Measurements from ENCODE around the gene FES. TPM values are rescaled to one million over a fixed set of nuclear protein-coding genes. Genes with fewer than 3 reads are reported as not detected.
"Not testable (repeated sequence)": the region's sequence is repeated elsewhere in the genome, so short reads cannot be mapped to it uniquely, and the experiment has no call there.

Gene FES
- total RNA-seq, 1 donor from 2014 or later, result 33.7 TPM

DNA sequence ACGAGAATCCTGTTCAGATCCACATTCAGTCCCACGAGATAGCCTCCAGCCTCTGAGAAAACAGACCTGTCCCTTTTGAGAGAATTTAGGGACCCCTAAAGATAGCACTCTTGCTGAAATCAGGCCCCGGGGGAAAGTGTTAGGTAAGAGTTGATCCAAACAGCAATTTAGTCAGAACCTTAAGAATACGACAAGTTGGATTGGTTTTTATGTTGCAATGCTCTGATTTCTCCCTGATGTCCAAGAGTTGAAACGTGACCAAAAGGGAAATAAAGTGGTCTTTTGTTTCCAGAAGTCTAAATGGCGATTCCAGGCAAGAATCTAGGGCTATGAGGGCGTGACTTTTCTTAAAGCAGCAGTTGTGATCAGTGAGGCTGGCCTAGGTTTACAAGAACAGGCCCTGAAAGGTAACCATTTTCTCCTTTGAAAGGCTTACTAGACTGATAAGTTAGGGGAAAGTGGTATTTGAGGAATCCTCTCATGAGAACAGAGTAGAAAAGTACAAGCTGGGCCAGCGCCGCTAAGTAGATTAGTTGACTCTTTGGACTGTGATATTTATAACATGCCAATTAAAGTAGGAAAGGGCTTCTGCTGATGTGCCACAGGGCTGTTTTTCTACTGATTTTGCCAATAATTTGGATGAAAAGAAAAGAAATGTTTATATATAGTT is 23.7 kb downstream of the FES start:
- H3K9me3 Mint-ChIP-seq, result no peaks in the 10 kb centered on the region
- H3K36me3 Mint-ChIP-seq (ENCODE audit: low read depth), result peaks cover 62% of the 10 kb centered on the region
- no peak overlapping the region for H3K27ac Mint-ChIP-seq
- H3K4me1 Mint-ChIP-seq, result peaks cover 14% of the 10 kb centered on the region
- DNase-seq, result no peak
- no peak overlapping the region for H3K4me3 Mint-ChIP-seq
- intact Hi-C loops (cut with micrococcal nuclease), result no loop called here
- no peaks in the 10 kb centered on the region for H3K27me3 Mint-ChIP-seq

DNA sequence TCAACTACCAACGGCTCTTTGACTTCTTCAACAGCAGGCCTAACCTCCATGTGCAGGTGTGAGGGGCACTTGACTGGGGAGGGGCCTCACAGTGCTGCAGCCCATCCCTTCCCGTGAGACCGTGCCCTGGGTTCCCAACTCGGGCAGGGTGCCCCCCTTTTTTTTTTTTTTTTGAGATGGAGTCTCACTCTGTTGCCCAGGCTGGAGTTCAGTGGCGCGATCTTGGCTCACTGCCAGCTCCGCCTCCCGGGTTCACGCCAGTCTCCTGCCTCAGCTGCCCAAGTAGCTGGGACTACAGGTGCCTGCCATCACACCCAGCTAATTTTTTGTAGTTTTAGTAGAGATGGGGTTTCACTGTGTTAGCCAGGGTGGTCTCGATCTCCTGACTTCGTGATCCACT is 25.1 kb downstream of the FES start:
- H3K4me1 Mint-ChIP-seq; H3K9me3 Mint-ChIP-seq; intact Hi-C loops (cut with micrococcal nuclease); H3K4me3 Mint-ChIP-seq; DNase-seq; H3K27ac Mint-ChIP-seq; H3K27me3 Mint-ChIP-seq: not testable (repeated sequence)
- peaks cover 74% of the 10 kb centered on the region for H3K36me3 Mint-ChIP-seq (ENCODE audit: low read depth)

DNA sequence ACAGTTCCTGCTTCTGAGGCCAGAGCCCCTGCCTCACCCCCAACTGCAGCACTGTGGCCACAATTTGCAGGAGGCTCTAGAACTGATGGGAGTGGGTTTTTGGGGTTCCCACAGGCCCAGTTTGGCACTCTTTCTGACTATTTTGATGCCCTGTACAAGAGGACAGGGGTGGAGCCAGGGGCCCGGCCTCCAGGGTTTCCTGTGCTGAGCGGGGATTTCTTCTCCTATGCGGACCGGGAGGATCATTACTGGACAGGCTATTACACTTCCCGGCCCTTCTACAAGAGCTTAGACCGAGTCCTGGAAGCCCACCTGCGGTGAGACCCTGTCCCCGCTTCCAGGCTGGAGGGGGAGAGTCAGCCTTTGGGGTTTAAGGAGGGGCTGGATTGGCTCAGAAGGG is 25.7 kb downstream of the FES start:
- no peak overlapping the region for H3K27ac Mint-ChIP-seq
- DNase-seq, result no peak
- no peak overlapping the region for H3K4me3 Mint-ChIP-seq
- H3K36me3 Mint-ChIP-seq (ENCODE audit: low read depth), result peaks cover 76% of the 10 kb centered on the region
- no peaks in the 10 kb centered on the region for H3K27me3 Mint-ChIP-seq
- intact Hi-C loops (cut with micrococcal nuclease), result no loop called here
- H3K4me1 Mint-ChIP-seq, result peaks cover 9% of the 10 kb centered on the region
- H3K9me3 Mint-ChIP-seq, result no peaks in the 10 kb centered on the region

DNA sequence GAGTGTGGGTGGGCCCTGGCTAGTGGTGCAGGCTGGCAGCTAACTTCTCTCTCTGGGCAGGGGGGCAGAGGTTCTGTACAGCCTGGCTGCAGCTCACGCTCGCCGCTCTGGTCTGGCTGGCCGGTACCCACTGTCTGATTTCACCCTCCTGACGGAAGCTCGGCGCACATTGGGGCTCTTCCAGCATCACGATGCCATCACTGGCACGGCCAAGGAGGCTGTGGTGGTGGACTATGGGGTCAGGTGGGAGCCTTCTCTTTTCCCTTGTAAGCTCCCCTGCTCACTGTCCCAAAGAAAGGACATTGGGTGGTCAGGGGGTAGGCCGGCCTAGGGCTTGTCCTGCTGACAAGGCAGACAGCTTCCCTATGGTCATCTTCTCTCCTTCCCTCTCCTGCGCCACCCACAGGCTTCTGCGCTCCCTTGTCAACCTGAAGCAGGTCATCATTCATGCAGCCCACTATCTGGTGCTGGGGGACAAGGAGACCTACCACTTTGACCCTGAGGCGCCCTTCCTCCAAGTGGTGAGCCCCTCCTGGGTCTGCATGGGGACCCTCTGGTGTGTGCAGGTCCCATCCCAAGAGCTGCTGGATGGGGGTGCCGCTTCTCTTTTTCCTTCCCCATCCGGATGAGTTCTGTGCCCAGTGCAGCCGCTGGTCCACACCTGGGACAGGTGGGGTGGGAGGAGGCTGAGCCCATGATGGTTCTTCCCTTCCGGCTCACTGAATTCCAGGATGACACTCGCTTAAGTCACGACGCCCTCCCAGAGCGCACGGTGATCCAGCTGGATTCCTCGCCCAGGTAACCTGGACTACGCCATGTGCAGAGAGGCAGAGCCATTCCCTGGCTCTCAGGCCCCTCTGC is 26.4 kb downstream of the FES start:
- Mint-ChIP-seq H3K27me3 (no peaks in the 10 kb centered on the region), H3K27ac (no peak overlapping the region), H3K9me3 (no peaks in the 10 kb centered on the region), H3K4me1 (peaks cover 5% of the 10 kb centered on the region), H3K4me3 (no peak overlapping the region), H3K36me3 (ENCODE audit: low read depth) (peaks cover 76% of the 10 kb centered on the region)
- DNase-seq, result no peak
- intact Hi-C loops (cut with micrococcal nuclease), result no loop called here

DNA sequence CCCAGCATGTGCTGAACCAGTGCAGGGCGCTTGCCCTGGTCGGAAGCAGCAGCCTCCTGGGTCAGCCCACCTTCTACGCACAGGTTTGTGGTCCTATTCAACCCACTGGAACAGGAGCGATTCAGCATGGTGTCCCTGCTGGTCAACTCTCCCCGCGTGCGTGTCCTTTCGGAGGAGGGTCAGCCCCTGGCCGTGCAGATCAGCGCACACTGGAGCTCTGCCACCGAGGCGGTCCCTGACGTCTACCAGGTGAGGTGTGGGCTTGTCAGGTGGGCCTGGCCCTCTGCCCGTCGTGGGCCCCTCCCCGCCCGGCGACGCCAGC is 27.0 kb downstream of the FES start:
- no peak overlapping the region for H3K27ac Mint-ChIP-seq
- no peaks in the 10 kb centered on the region for H3K9me3 Mint-ChIP-seq
- intact Hi-C loops (cut with micrococcal nuclease), result no loop called here
- DNase-seq, result no peak
- peaks cover 2% of the 10 kb centered on the region for H3K4me1 Mint-ChIP-seq
- H3K36me3 Mint-ChIP-seq (ENCODE audit: low read depth), result peaks cover 76% of the 10 kb centered on the region
- H3K27me3 Mint-ChIP-seq, result no peaks in the 10 kb centered on the region
- H3K4me3 Mint-ChIP-seq, result no peak overlapping the region

DNA sequence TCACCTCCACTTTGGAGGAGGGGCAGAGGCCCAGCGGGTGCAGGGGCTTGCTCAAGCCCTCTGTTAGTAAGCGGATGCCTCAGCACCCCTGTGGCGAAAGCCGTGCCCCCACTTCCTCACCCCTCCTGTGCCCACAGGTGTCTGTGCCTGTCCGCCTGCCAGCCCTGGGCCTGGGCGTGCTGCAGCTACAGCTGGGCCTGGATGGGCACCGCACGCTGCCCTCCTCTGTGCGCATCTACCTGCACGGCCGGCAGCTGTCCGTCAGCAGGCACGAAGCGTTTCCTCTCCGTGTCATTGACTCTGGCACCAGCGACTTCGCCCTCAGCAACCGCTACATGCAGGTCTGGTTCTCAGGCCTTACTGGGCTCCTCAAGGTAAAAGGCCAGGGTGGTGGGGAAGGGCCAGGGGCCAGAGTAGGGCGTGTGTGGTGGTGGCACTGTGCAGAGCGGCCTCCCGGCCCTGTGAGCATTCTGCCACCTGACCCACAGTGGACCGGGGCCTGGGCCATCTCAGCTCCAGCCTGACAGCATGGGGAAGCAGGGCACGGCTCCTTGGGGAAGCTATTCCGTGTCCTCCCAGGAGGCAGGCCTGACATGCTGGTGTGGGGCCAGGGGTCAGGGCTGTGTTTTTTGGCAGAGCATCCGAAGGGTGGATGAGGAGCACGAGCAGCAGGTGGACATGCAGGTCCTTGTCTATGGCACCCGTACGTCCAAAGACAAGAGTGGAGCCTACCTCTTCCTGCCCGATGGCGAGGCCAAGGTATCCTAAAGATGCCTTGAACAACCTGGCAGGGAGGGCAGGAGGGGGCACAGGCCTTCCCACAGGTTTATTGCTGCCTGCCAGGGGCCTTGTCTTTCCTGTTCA is 27.8 kb downstream of the FES start:
- Mint-ChIP-seq H3K36me3 (ENCODE audit: low read depth) (peaks cover 78% of the 10 kb centered on the region), H3K27ac (no peak overlapping the region), H3K27me3 (no peaks in the 10 kb centered on the region), H3K9me3 (no peaks in the 10 kb centered on the region), H3K4me3 (no peak overlapping the region), H3K4me1 (no peaks in the 10 kb centered on the region)
- intact Hi-C loops (cut with micrococcal nuclease), result no loop called here
- DNase-seq, result no peak

DNA sequence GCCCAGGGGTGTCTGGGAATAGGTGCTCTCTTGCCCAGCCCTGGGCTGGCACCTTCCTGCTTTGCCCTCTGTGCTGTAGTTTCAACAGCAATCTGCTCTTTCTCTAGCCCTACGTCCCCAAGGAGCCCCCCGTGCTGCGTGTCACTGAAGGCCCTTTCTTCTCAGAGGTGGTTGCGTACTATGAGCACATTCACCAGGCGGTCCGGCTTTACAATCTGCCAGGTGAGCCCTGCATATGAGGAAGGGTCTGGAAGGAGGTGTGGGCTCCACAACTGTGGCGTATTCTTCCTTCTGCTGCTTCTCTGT is 28.4 kb downstream of the FES start:
- no peaks in the 10 kb centered on the region for H3K27me3 Mint-ChIP-seq
- H3K4me1 Mint-ChIP-seq, result no peaks in the 10 kb centered on the region
- peaks cover 78% of the 10 kb centered on the region for H3K36me3 Mint-ChIP-seq (ENCODE audit: low read depth)
- intact Hi-C loops (cut with micrococcal nuclease), result no loop called here
- H3K4me3 Mint-ChIP-seq, result no peak overlapping the region
- no peaks in the 10 kb centered on the region for H3K9me3 Mint-ChIP-seq
- H3K27ac Mint-ChIP-seq, result no peak overlapping the region
- DNase-seq, result no peak

DNA sequence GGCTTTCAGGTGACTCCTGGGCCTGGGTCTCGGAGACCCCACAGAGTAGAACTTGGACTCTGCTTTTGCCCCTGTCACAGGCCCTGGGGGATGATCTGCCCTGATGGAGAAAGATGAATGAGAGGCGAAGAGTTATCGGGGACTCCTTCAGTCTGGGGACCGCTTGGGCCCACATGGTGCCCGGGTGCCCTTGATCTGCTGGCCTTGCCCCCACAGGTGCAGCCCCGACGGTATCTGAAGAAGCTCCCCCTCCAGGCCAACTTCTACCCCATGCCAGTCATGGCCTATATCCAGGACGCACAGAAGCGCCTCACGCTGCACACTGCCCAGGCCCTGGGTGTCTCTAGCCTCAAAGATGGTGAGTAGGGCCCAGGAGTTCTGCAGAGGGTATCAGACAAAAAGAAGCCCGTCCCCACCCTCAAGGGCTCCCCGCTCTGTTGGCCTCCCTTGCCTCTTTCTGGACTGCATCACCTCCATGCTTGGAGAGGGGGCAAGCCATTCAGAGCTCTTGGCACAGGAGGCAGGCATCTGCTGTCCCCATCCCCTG is 29.2 kb downstream of the FES start:
- Mint-ChIP-seq H3K36me3 (ENCODE audit: low read depth) (peaks cover 80% of the 10 kb centered on the region), H3K4me3 (no peak overlapping the region), H3K27me3 (no peaks in the 10 kb centered on the region), H3K27ac (no peak overlapping the region), H3K4me1 (no peaks in the 10 kb centered on the region), H3K9me3 (no peaks in the 10 kb centered on the region)
- intact Hi-C loops (cut with micrococcal nuclease), result no loop called here
- DNase-seq, result no peak

DNA sequence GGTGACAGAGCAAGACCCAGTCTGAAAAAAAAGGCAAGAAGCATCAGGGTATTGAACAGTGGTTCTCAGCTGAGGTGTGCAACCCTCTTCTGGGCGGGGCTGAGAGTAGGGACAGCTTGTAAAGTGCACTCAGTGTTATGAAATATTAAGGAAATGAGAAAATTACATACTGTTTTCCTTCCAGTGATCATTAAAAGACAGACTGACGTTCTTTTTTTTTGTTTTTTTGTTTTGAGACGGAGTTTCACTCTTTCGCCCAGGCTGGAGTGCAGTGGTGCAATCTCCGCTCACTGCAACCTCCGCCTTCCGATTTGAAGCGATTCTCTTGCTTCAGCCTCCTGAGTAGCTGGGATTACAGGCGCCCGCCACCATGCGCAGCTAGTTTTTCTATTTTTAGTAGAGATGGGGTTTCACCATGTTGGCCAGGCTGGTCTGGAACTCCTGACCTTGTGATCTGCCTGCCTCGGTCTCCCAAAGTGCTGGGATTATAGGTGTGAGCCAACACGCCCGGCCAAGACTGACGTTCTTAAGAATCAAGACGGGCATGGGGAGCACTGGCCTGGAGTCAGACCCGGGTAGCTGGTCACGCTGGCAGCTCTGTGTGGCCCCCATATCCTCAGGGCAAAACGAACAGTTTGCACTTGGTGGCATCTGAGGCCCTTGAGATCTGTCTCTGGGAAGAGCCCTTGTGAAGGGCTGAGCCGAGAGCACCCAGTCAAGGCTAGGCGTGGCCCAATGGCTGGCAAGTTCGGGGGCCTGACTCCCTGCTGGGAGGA is 30.2 kb downstream of the FES start:
- H3K36me3 Mint-ChIP-seq (ENCODE audit: low read depth), result peaks cover 78% of the 10 kb centered on the region
- H3K27me3 Mint-ChIP-seq, result no peaks in the 10 kb centered on the region
- H3K9me3 Mint-ChIP-seq, result no peaks in the 10 kb centered on the region
- intact Hi-C loops (cut with micrococcal nuclease), result no loop called here
- H3K27ac Mint-ChIP-seq, result no peak overlapping the region
- H3K4me1 Mint-ChIP-seq, result no peaks in the 10 kb centered on the region
- DNase-seq, result no peak
- H3K4me3 Mint-ChIP-seq, result no peak overlapping the region

DNA sequence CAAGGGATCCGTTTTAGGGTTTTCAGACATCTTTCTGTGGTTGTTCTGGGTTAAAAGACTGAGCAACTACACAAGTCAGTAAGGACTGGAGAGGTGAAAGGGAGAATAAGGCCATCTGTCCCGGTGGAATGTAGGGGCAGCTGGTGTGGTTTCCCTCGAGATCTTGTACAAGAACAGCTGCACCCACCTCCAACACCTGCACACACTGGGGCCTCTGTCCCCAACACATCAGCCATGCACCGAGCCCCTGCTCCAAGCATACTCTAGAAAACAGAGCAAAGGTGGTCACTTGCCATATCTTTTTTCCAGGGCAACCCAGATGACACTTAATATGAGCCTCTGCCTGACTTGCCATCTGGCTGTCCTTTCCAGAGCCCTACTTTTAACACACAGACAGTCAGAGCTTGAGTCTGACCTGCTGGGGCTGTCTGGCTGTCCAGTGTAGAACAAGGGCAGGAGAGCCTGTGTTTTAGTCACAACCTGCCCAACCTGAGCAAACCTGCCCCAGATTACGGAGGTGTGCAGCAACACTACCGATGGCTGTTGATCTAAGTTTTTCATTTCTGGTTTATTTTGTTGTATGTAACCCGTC is 31.0 kb downstream of the FES start:
- Mint-ChIP-seq H3K4me3 (no peak overlapping the region), H3K27me3 (no peaks in the 10 kb centered on the region), H3K27ac (no peak overlapping the region), H3K36me3 (ENCODE audit: low read depth) (peaks cover 86% of the 10 kb centered on the region), H3K4me1 (peaks cover 2% of the 10 kb centered on the region), H3K9me3 (no peaks in the 10 kb centered on the region)
- intact Hi-C loops (cut with micrococcal nuclease), result no loop called here
- DNase-seq, result no peak

DNA sequence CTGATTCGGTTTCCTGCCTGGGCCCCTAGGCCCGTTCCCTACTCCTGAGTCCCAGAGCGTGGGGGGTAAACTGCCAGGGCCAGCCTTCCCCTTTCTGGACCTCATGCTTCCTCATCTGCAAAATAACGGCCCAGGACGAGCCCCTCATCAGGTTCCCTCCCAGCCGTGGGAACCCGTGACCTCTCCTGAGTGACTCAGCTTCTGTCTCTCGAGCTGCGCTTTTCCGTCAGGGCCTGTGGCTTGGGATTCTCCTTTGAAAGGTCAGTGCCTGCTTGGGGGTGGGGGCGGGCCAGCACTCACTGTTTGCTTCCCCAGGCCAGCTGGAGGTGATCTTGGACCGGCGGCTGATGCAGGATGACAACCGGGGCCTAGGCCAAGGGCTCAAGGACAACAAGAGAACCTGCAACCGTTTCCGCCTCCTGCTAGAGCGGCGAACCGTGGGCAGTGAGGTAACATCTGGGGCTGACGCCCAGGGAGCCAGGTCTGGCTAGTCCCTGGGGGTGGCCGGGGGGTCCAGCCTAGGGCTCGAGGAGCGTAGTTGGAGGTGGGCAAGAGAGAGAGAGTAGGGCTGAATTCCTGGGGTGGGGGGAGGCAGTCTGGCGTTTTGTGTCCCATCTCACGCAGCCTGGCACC is 31.6 kb downstream of the FES start:
- no peak for DNase-seq
- Mint-ChIP-seq H3K36me3 (ENCODE audit: low read depth) (peaks cover 86% of the 10 kb centered on the region), H3K27me3 (no peaks in the 10 kb centered on the region), H3K4me1 (peaks cover 2% of the 10 kb centered on the region), H3K4me3 (no peak overlapping the region), H3K9me3 (no peaks in the 10 kb centered on the region), H3K27ac (no peak overlapping the region)
- intact Hi-C loops (cut with micrococcal nuclease), result no loop called here

DNA sequence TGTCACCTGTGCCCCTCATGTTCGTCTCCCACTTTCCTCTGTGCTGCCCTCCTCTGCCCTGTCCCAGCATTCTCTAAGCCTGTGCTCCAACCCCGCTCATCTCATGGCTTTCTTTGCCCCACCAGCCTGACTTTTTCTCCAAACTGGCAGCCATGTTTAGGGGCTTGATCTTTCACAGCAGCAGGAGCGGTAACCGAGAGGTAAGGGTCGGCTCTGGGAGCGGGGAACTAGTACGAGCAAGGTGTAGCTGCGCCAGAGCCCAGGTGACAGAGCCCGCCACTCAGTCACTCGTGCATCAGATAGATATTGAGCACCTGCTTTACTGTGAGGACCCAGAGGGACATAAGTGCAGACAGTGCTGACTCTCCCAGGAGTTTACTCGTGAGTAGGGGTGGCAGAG is 32.2 kb downstream of the FES start:
- no peak overlapping the region for H3K4me3 Mint-ChIP-seq

DNA sequence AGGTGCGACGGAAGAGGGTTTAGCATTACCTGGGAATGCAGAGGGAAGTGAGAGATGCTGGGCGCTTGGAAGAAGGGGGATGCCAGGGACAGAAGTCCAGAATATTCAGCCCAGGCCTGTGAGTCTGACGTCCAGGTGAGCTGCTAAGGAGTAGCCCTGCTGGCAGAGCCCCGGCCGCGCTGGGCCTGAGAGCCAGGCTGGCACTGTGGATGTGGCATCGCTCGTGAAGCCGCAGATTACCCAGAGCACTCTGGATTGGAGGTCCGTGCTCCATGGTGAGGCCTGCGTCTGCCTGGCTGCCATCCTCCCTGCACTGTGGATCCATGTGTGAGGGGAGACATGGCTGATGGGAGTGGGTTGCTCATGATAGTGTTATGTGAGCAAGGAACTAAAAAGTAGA is 33.3 kb downstream of the FES start:
- Mint-ChIP-seq H3K27me3 (no peaks in the 10 kb centered on the region), H3K4me3 (no peak overlapping the region), H3K36me3 (ENCODE audit: low read depth) (peaks cover 85% of the 10 kb centered on the region), H3K9me3 (no peaks in the 10 kb centered on the region), H3K4me1 (peaks cover 9% of the 10 kb centered on the region), H3K27ac (no peak overlapping the region)
- intact Hi-C loops (cut with micrococcal nuclease), result no loop called here
- no peak for DNase-seq

More for the DNA sequence above, 32.2 kb downstream of the FES start:
- intact Hi-C loops (cut with micrococcal nuclease), result no loop called here
- H3K36me3 Mint-ChIP-seq (ENCODE audit: low read depth), result peaks cover 86% of the 10 kb centered on the region
- H3K9me3 Mint-ChIP-seq, result no peaks in the 10 kb centered on the region
- no peaks in the 10 kb centered on the region for H3K27me3 Mint-ChIP-seq
- DNase-seq, result no peak
- no peak overlapping the region for H3K27ac Mint-ChIP-seq
- peaks cover 4% of the 10 kb centered on the region for H3K4me1 Mint-ChIP-seq

Measured in activated CD4-positive, alpha-beta T cell treated with anti-CD3 and anti-CD28 coated beads, Interleukin-2, amount 10 ng/mL, durations not matched to agents 24 days and 14 days (primary cell).